Activated T-cell treated with anti-CD3 and anti-CD28 coated beads, Interleukin-2, amount 50 U/mL, for 72 hours (primary cell): ENCODE results near the gene ECEL1. TPM values are rescaled to one million over a fixed set of nuclear protein-coding genes. Genes with fewer than 3 reads are reported as not detected.

ENCODE experiments used
- ATAC-seq, 2 donors: fragments of 150-1000 bp; cut with Tn5 transposase; replicated peaks in 1 of 2; 2 replicates each; pipeline ENCODE4 v1.10.0; 2021; ENCODE audit warnings: moderate library complexity in 2 of 2, mild to moderate bottlenecking in 1 of 2
- DNase-seq, 2 donors: peaks; one replicate each; pipeline ENCODE4 v3.0.0; 2021 to 2022; ENCODE audit warnings: mixed read lengths in 1 of 2
- H3K27ac Mint-ChIP-seq: one replicate; pipeline ENCODE4 v1.8.0; 2022; ENCODE audit warnings: mild to moderate bottlenecking, moderate library complexity, mixed read lengths
- H3K27me3 Mint-ChIP-seq: one replicate; pipeline ENCODE4 v1.8.0; 2022; ENCODE audit warnings: low read depth, mixed read lengths
- H3K36me3 Mint-ChIP-seq, 2 donors: one replicate each; pipeline ENCODE4 v1.8.0; 2022; ENCODE audit warnings: mixed read lengths in 2 of 2, mild to moderate bottlenecking in 1 of 2; ENCODE audit not compliant: insufficient read depth in 2 of 2
- H3K4me1 Mint-ChIP-seq: one replicate; pipeline ENCODE4 v1.8.0; 2022; ENCODE audit warnings: low read depth, mixed read lengths
- H3K4me3 Mint-ChIP-seq, 2 donors: one replicate each; pipeline ENCODE4 v1.8.0; 2022; ENCODE audit warnings: mild to moderate bottlenecking in 2 of 2, mixed read lengths in 2 of 2, moderate library complexity in 2 of 2
- H3K9me3 Mint-ChIP-seq, 2 donors: one replicate each; pipeline ENCODE4 v1.8.0; 2022; ENCODE audit warnings: mixed read lengths in 2 of 2
- total RNA-seq, 2 donors: library from RNA; stranded (reverse); gene quantifications; one replicate each; pipeline ENCODE4 v1.2.3, GENCODE V29; 2022

Gene ECEL1
- total RNA-seq, 2 donors from 2014 or later = 1.8 to 2.5 TPM

GRCh38 chr2:232527905-232528470 lies 40.4 kb upstream of the ECEL1 start:
- Mint-ChIP-seq H3K27me3 (peaks cover 27% of the 10 kb centered on the region), H3K4me1 (peaks cover 11% of the 10 kb centered on the region), H3K27ac (no peak overlapping the region), H3K9me3 (no peaks in the 10 kb centered on the region), H3K36me3 (no peaks in the 10 kb centered on the region), H3K4me3 (no peak overlapping the region)
- ATAC-seq (no peak), DNase-seq (no peak)

DNA sequence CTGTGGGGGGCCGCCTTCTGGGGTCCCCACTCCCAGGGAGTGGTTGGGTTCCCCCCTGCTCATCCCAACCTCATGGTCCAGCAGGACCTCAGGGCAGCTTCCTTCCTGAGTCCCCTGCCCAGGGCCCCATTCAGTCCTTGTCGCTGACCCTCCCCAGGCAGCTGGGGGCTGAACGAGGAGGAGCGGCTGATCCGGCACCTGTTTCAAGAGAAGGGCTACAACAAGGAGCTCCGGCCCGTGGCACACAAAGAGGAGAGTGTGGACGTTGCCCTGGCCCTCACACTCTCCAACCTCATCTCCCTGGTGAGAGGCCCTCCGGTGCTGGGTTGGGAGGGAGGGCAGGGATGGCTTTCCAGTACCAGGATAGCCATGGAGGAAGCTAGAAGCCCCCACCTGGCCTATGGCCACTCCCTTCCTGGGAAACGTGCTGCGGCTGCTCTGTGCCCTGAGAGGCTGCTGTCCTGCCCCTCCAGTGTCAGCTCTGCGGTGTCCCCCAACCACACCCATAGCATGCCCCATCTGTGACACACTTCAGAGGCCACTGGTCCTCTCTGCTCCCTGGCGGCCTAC lies 38.8 kb upstream of the ECEL1 start:
- no peak overlapping the region for H3K4me3 Mint-ChIP-seq
- no peaks in the 10 kb centered on the region for H3K9me3 Mint-ChIP-seq
- no peak overlapping the region for H3K27ac Mint-ChIP-seq
- H3K27me3 Mint-ChIP-seq = peaks cover 31% of the 10 kb centered on the region
- ATAC-seq (no peak), DNase-seq (no peak)
- no peaks in the 10 kb centered on the region for H3K36me3 Mint-ChIP-seq
- peaks cover 16% of the 10 kb centered on the region for H3K4me1 Mint-ChIP-seq

- H3K27me3 Mint-ChIP-seq = peaks cover 34% of the 10 kb centered on the region
- H3K9me3 Mint-ChIP-seq = no peaks in the 10 kb centered on the region
- DNase-seq (no peak), ATAC-seq (no peak)
- H3K4me3 Mint-ChIP-seq = no peak within 1 kb of the TSS
- no peak within 1 kb of the TSS for H3K27ac Mint-ChIP-seq
- peaks cover 16% of the 10 kb centered on the region for H3K4me1 Mint-ChIP-seq
- H3K36me3 Mint-ChIP-seq = no peaks in the 10 kb centered on the region
Measured at GRCh38 chr2:232525791-232526371, 38.2 kb upstream of the ECEL1 start, which contains the start of gene CHRND. TSS of gene CHRND (plus strand) at chr2:232526160. CDS start at chr2:232526216, 56 bp downstream.

- H3K4me3 Mint-ChIP-seq = no peak overlapping the region
- no peaks in the 10 kb centered on the region for H3K36me3 Mint-ChIP-seq
- H3K4me1 Mint-ChIP-seq = peaks cover 16% of the 10 kb centered on the region
- no peaks in the 10 kb centered on the region for H3K9me3 Mint-ChIP-seq
- no peak overlapping the region for H3K27ac Mint-ChIP-seq
- ATAC-seq (no peak), DNase-seq (no peak)
- peaks cover 39% of the 10 kb centered on the region for H3K27me3 Mint-ChIP-seq
Measured at GRCh38 chr2:232525199-232525598, 37.6 kb upstream of the ECEL1 start.

DNA sequence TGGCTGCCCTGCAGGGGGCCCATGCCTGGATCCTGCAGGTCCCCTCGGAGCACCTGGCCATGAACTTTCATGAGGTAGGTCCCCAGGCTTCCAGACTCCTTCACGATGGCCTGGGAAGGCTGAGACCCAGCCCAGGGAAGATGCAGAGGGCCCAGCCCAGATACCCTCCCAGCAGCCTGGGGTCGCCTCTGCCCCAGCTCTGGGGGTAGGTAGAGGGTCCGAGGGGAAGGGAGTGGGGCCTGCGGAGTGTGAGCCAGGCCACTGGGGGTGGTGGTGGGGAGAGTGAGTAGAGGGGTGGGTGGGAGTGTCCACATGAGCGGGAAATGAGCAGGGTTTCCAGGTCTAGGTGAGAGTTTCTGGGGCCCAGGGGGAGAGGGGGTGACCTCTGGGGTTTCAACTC lies 37.1 kb upstream of the ECEL1 start:
- Mint-ChIP-seq H3K27ac (no peak overlapping the region), H3K27me3 (peaks cover 40% of the 10 kb centered on the region), H3K4me1 (peaks cover 16% of the 10 kb centered on the region), H3K4me3 (peak overlapping the region; percentile 19 to 54), H3K36me3 (no peaks in the 10 kb centered on the region), H3K9me3 (no peaks in the 10 kb centered on the region)
- ATAC-seq (no peak), DNase-seq (no peak)

- H3K27me3 Mint-ChIP-seq = peaks cover 41% of the 10 kb centered on the region
- H3K4me3 Mint-ChIP-seq = peak overlapping the region; percentile 19 to 54
- peak; percentile 55 to 64 for ATAC-seq
Measured at GRCh38 chr2:232523682-232524597, 36.3 kb upstream of the ECEL1 start.

GRCh38 chr2:232523402-232523681 lies 35.7 kb upstream of the ECEL1 start:
- H3K27ac Mint-ChIP-seq = no peak overlapping the region
- no peaks in the 10 kb centered on the region for H3K9me3 Mint-ChIP-seq
- peak overlapping the region; percentile 57 to 71 for H3K4me3 Mint-ChIP-seq
- no peak for ATAC-seq
- H3K36me3 Mint-ChIP-seq = no peaks in the 10 kb centered on the region
- peaks cover 9% of the 10 kb centered on the region for H3K4me1 Mint-ChIP-seq
- DNase-seq = no peak
- peaks cover 35% of the 10 kb centered on the region for H3K27me3 Mint-ChIP-seq

More at GRCh38 chr2:232523682-232524597, 36.3 kb upstream of the ECEL1 start:
- no peak overlapping the region for H3K27ac Mint-ChIP-seq
- peak; percentile 51 to 53 for DNase-seq
- peaks cover 14% of the 10 kb centered on the region for H3K4me1 Mint-ChIP-seq
- H3K9me3 Mint-ChIP-seq = no peaks in the 10 kb centered on the region
- H3K36me3 Mint-ChIP-seq = no peaks in the 10 kb centered on the region

- Mint-ChIP-seq H3K36me3 (no peaks in the 10 kb centered on the region), H3K4me3 (peak overlapping the region; percentile 57 to 71), H3K27me3 (peaks cover 30% of the 10 kb centered on the region), H3K27ac (no peak overlapping the region), H3K9me3 (no peaks in the 10 kb centered on the region), H3K4me1 (peaks cover 9% of the 10 kb centered on the region)
- ATAC-seq (no peak), DNase-seq (no peak)
Measured at GRCh38 chr2:232522623-232523401, 35.2 kb upstream of the ECEL1 start.

DNA sequence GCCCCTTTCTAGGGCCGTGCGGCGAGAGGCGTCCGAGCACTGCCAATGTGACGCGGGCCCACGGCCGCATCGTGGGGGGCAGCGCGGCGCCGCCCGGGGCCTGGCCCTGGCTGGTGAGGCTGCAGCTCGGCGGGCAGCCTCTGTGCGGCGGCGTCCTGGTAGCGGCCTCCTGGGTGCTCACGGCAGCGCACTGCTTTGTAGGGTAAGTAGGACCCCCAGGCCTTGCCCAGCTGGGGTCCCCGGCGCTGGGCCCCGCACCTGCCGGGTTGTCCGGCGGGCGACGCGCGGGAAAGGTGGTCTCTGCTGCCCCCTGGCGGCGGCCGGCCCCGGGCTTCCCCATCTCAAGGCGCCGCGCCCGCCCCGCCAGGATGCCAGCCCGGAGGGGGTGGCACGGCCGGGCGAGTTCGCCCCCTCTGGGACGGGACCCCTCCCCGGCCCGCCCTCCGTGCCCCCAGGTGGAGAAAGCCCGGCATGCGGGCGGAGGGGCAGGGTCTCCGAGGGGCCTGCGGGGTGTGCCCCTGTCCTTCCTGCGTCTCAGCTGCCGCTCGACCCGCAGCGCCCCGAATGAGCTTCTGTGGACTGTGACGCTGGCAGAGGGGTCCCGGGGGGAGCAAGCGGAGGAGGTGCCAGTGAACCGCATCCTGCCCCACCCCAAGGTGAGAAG lies 34.5 kb upstream of the ECEL1 start:
- Mint-ChIP-seq H3K9me3 (no peaks in the 10 kb centered on the region), H3K27me3 (peaks cover 29% of the 10 kb centered on the region), H3K4me1 (peaks cover 9% of the 10 kb centered on the region), H3K36me3 (no peaks in the 10 kb centered on the region), H3K4me3 (peak overlapping the region; percentile 57 to 60), H3K27ac (no peak overlapping the region)
- peak; percentile 70 to 78 for ATAC-seq
- peak; percentile 78 to 83 for DNase-seq

- H3K27me3 Mint-ChIP-seq = peaks cover 29% of the 10 kb centered on the region
- ATAC-seq = no peak
- peaks cover 9% of the 10 kb centered on the region for H3K4me1 Mint-ChIP-seq
- H3K27ac Mint-ChIP-seq = no peak overlapping the region
- H3K9me3 Mint-ChIP-seq = no peaks in the 10 kb centered on the region
- peak overlapping the region in 1 of 2 donors; percentile 76 for H3K4me3 Mint-ChIP-seq
- no peaks in the 10 kb centered on the region for H3K36me3 Mint-ChIP-seq
- DNase-seq = no peak
Measured at GRCh38 chr2:232521098-232521497, 33.5 kb upstream of the ECEL1 start.

GRCh38 chr2:232520489-232520888 lies 32.9 kb upstream of the ECEL1 start:
- Mint-ChIP-seq H3K27ac (no peak overlapping the region), H3K4me3 (no peak overlapping the region), H3K27me3 (peaks cover 29% of the 10 kb centered on the region), H3K36me3 (no peaks in the 10 kb centered on the region), H3K9me3 (no peaks in the 10 kb centered on the region), H3K4me1 (peaks cover 9% of the 10 kb centered on the region)
- ATAC-seq (no peak), DNase-seq (no peak)
